HepG2 (cell line): ENCODE results near the gene EEPD1. TPM values are rescaled to one million over a fixed set of nuclear protein-coding genes. Genes with fewer than 3 reads are reported as not detected.

Source experiments
- FOSL2 ChIP-seq: sonication (generic); formaldehyde crosslinking; IDR thresholded peaks from 2 replicates; pipeline ENCODE4 v1.4.0; 2020; ENCODE audit warnings: missing genetic modification reagents
- KAT8 ChIP-seq: IDR thresholded peaks from 2 replicates; pipeline ENCODE4 v1.6.1; 2016; ENCODE audit warnings: missing genetic modification reagents, missing compliant biosample characterization
- MAFF ChIP-seq: IDR thresholded peaks from 2 replicates; pipeline ENCODE4 v1.6.1; 2011; ENCODE audit warnings: low read depth, low read length, improper control_type of control experiment
- MAFK ChIP-seq, 2 experiments: IDR thresholded peaks in 1 of 2; conservative IDR thresholded peaks in 1 of 2; 2 replicates each; pipeline ENCODE4 v1.6.1; 2011; ENCODE audit warnings: improper control_type of control experiment in 2 of 2, low read length in 2 of 2
- NFIC ChIP-seq: IDR thresholded peaks from 2 replicates; pipeline ENCODE4 v1.6.1; 2012; ENCODE audit warnings: mild to moderate bottlenecking, low read length, inconsistent platforms
- RAD51 ChIP-seq: fragments of 450-650 bp; IDR thresholded peaks from 2 replicates; pipeline ENCODE4 v1.6.1; 2016; ENCODE audit warnings: borderline replicate concordance
- ZFX ChIP-seq: sonication (generic); formaldehyde crosslinking; IDR thresholded peaks from 2 replicates; pipeline ENCODE4 v1.4.0; 2020; ENCODE audit warnings: mild to moderate bottlenecking, low read depth, missing genetic modification reagents, moderate library complexity
- ZFYVE20 ChIP-seq: sonication (generic); formaldehyde crosslinking; IDR thresholded peaks from 2 replicates; pipeline ENCODE4 v1.8.0; 2023; ENCODE audit warnings: low read depth, mild to moderate bottlenecking, moderate library complexity, missing genetic modification reagents, borderline replicate concordance
- ZIK1 ChIP-seq: sonication (generic); formaldehyde crosslinking; IDR thresholded peaks from 2 replicates; pipeline ENCODE4 v1.5.0; 2020; ENCODE audit warnings: mild to moderate bottlenecking, low read depth, missing genetic modification reagents, borderline replicate concordance
- polyA plus RNA-seq, 8 experiments: library from polyadenylated mRNA; depleted of rRNA in 3 of 8; stranded (reverse) in 7 of 8; unstranded in 1 of 8; fragments of >200 nt; fragmentation: Illumina TruSeq in 4 of 8; extraction: Trizol in 4 of 8; gene quantifications; 2 replicates each; pipeline versions ENCODE4 v1.2.1 to v1.2.3, GENCODE V29; 2011 to 2016; ENCODE audit warnings: low read depth in 4 of 8, missing spikeins in 1 of 8, mixed read lengths in 1 of 8; ENCODE audit not compliant: insufficient read depth in 1 of 8
- total RNA-seq, 5 experiments: library from RNA; depleted of rRNA; stranded (reverse); fragments of >200 nt; fragmentation: Illumina TruSeq; extraction: Trizol; gene quantifications; 2 replicates each; pipeline ENCODE4 v1.2.3, GENCODE V29; 2016; ENCODE audit warnings: low read depth in 1 of 5
- TF ChIP-seq, protein P1 (sequence below): sonication (generic); formaldehyde crosslinking; IDR thresholded peaks from 2 replicates; pipeline ENCODE4 v1.4.0; 2020; ENCODE audit warnings: missing genetic modification reagents, borderline replicate concordance
- TF ChIP-seq, protein P2 (sequence below): sonication (generic); formaldehyde crosslinking; IDR thresholded peaks from 2 replicates; pipeline ENCODE4 v1.8.1; 2023; ENCODE audit warnings: missing genetic modification reagents, inconsistent platforms, borderline replicate concordance
- TF ChIP-seq, protein P3 (sequence below): sonication (generic); formaldehyde crosslinking; conservative IDR thresholded peaks from 2 replicates; pipeline ENCODE4 v1.4.0; 2020; ENCODE audit warnings: missing genetic modification reagents

Gene EEPD1
- total and polyA plus RNA-seq, 2 of the 13 experiments (the other 11 are each of a cell fraction or from before 2014, with no cell fraction given) = 10.1 to 16.4 TPM

DNA sequence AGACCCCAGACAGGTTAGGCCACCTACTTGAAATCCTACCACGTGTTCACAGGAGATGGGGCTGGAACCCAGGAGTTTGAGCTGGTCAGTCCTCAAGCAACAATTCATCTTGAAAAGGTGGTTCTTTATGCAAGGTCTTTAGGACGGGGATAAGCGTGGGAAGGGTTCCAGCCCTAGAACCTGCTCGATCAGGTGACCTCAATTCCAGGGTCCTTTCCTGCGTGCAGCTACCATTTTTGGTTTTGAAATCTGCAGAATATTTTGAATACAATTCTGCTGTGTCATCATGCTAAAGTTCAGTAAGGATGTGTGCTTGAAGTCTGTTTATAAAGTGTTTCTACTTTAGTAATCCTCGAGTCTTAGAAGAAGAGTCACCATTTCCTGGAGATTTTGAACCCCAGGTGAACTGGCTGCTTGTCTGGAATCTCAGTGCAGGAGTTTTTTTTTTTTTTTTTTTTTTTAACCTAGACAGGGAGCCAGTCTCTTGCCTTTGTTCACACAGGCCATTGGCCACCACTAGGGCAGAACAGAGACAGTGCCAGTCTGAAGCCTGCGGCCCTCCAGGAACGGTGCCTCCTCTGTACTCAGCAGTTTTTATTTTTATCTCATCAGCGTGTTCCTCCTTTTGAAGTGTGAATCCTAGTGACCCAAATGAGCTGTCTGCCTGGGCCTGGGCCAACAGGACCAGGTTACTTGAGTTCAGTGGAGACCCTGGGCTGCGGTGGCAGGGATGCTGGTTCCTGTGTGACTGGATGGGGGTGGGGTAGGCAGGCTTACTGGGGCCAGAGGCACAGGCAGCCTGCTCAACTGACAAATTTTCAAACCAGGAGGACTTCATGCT lies 54.6 kb downstream of the EEPD1 start (continued):
- TF ChIP-seq, protein P1, sequence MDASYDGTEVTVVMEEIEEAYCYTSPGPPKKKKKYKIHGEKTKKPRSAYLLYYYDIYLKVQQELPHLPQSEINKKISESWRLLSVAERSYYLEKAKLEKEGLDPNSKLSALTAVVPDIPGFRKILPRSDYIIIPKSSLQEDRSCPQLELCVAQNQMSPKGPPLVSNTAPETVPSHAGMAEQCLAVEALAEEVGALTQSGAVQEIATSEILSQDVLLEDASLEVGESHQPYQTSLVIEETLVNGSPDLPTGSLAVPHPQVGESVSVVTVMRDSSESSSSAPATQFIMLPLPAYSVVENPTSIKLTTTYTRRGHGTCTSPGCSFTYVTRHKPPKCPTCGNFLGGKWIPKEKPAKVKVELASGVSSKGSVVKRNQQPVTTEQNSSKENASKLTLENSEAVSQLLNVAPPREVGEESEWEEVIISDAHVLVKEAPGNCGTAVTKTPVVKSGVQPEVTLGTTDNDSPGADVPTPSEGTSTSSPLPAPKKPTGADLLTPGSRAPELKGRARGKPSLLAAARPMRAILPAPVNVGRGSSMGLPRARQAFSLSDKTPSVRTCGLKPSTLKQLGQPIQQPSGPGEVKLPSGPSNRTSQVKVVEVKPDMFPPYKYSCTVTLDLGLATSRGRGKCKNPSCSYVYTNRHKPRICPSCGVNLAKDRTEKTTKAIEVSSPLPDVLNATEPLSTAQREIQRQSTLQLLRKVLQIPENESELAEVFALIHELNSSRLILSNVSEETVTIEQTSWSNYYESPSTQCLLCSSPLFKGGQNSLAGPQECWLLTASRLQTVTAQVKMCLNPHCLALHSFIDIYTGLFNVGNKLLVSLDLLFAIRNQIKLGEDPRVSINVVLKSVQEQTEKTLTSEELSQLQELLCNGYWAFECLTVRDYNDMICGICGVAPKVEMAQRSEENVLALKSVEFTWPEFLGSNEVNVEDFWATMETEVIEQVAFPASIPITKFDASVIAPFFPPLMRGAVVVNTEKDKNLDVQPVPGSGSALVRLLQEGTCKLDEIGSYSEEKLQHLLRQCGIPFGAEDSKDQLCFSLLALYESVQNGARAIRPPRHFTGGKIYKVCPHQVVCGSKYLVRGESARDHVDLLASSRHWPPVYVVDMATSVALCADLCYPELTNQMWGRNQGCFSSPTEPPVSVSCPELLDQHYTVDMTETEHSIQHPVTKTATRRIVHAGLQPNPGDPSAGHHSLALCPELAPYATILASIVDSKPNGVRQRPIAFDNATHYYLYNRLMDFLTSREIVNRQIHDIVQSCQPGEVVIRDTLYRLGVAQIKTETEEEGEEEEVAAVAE (CRISPR knock-in tag) = no peak
- TF ChIP-seq, protein P2, sequence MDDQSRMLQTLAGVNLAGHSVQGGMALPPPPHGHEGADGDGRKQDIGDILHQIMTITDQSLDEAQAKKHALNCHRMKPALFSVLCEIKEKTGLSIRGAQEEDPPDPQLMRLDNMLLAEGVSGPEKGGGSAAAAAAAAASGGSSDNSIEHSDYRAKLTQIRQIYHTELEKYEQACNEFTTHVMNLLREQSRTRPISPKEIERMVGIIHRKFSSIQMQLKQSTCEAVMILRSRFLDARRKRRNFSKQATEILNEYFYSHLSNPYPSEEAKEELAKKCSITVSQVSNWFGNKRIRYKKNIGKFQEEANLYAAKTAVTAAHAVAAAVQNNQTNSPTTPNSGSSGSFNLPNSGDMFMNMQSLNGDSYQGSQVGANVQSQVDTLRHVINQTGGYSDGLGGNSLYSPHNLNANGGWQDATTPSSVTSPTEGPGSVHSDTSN (CRISPR knock-in tag) = no peak
- 0 out of 2 replicates have a peak, but pooled peaks have one; percentile 23 for TF ChIP-seq NFIC
- no peak for TF ChIP-seq ZFYVE20 (CRISPR knock-in tag)
- TF ChIP-seq ZIK1 = no peak
- peak; percentile 36 for TF ChIP-seq FOSL2 (CRISPR knock-in tag)
- no peak for TF ChIP-seq ZFX
- TF ChIP-seq KAT8 (CRISPR knock-in tag) = 0 out of 2 replicates have a peak, but pooled peaks have one; percentile 17
- peak; percentile 84 to 86 for TF ChIP-seq MAFK (conservative IDR thresholded peaks at IDR 0.05 in 1 of 2, IDR thresholded peaks at IDR 0.05 in 1 of 2; ENCODE audit: low read length in 2 of 2)
- TF ChIP-seq MAFF = peak; percentile 76
- TF ChIP-seq RAD51 = no peak
- TF ChIP-seq, protein P3, sequence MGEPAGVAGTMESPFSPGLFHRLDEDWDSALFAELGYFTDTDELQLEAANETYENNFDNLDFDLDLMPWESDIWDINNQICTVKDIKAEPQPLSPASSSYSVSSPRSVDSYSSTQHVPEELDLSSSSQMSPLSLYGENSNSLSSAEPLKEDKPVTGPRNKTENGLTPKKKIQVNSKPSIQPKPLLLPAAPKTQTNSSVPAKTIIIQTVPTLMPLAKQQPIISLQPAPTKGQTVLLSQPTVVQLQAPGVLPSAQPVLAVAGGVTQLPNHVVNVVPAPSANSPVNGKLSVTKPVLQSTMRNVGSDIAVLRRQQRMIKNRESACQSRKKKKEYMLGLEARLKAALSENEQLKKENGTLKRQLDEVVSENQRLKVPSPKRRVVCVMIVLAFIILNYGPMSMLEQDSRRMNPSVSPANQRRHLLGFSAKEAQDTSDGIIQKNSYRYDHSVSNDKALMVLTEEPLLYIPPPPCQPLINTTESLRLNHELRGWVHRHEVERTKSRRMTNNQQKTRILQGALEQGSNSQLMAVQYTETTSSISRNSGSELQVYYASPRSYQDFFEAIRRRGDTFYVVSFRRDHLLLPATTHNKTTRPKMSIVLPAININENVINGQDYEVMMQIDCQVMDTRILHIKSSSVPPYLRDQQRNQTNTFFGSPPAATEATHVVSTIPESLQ (CRISPR knock-in tag) = no peak
- TF ChIP-seq, all 625 proteins: peak for 13
